SU-DHL-6 (cell line): ENCODE results near the gene KHDRBS1.

Experiments
- H2AFZ ChIP-seq: fragments of 200-600 bp; sonication (generic); 2 replicates; pipeline ENCODE4 v1.6.1; 2014; ENCODE audit warnings: low read depth, mild to moderate bottlenecking, moderate library complexity, mixed read lengths, antibody characterized with exemption, low read length; ENCODE audit not compliant: severe bottlenecking
- H3F3A ChIP-seq: fragments of 200-600 bp; shearing (Covaris generic); 2 replicates; pipeline ENCODE4 v1.6.0; 2016; ENCODE audit warnings: antibody characterized with exemption, mild to moderate bottlenecking; ENCODE audit not compliant: insufficient read depth
- H3K27ac ChIP-seq: fragments of 200-600 bp; sonication (generic); 2 replicates; pipeline ENCODE4 v1.5.1; 2016; ENCODE audit warnings: low read depth, mild to moderate bottlenecking, low read length, moderate library complexity, mixed read lengths
- H3K27me3 ChIP-seq: fragments of 200-600 bp; sonication (generic), shearing (Covaris generic); 2 replicates; pipeline ENCODE4 v1.6.0; 2014; ENCODE audit warnings: mild to moderate bottlenecking, low read length
- H3K36me3 ChIP-seq: fragments of 200-600 bp; sonication (generic); 2 replicates; pipeline ENCODE4 v1.6.1; 2014; ENCODE audit warnings: mild to moderate bottlenecking, low read length, mixed read lengths
- H3K4me2 ChIP-seq: fragments of 300-600, 200-600 bp; shearing (Covaris generic), sonication (generic); 2 replicates; pipeline ENCODE4 v1.6.0; 2014; ENCODE audit warnings: low read length, low read depth, mild to moderate bottlenecking; ENCODE audit not compliant: poor library complexity, severe bottlenecking
- H3K4me3 ChIP-seq: fragments of 200-600 bp; sonication (generic); 2 replicates; pipeline ENCODE4 v1.5.1; 2014; ENCODE audit warnings: antibody characterized with exemption, low read length, mild to moderate bottlenecking, mixed read lengths; ENCODE audit not compliant: insufficient read depth, poor library complexity, severe bottlenecking
- H3K79me2 ChIP-seq: fragments of 200-600 bp; sonication (generic); 2 replicates; pipeline ENCODE4 v1.6.1; 2014; ENCODE audit warnings: mild to moderate bottlenecking, low read length, moderate library complexity; ENCODE audit not compliant: insufficient read depth
- H3K9ac ChIP-seq: fragments of 200-600 bp; sonication (generic); 2 replicates; pipeline ENCODE4 v1.7.0; 2014; ENCODE audit warnings: mild to moderate bottlenecking, low read length
- H3K9me2 ChIP-seq: fragments of 200-600 bp; sonication (generic); replicated peaks from 2 replicates; pipeline ENCODE4 v1.6.1; 2014; ENCODE audit warnings: low read length; ENCODE audit not compliant: insufficient read depth
- H3K9me3 ChIP-seq: fragments of 200-600 bp; sonication (generic); 2 replicates; pipeline ENCODE4 v1.6.1; 2014; ENCODE audit warnings: low read length, mixed read lengths; ENCODE audit not compliant: insufficient read depth
- H4K20me1 ChIP-seq: fragments of 200-600 bp; sonication (generic); 2 replicates; pipeline ENCODE4 v1.6.1; 2014; ENCODE audit warnings: low read depth, mild to moderate bottlenecking, antibody characterized with exemption, low read length, moderate library complexity, mixed read lengths
- EZH2phosphoT487 ChIP-seq: fragments of 200-600 bp; sonication (generic), shearing (Covaris generic); conservative IDR thresholded peaks from 2 replicates; pipeline ENCODE4 v1.6.1; 2018; ENCODE audit warnings: mild to moderate bottlenecking, antibody characterized with exemption, low read length, moderate library complexity, mixed read lengths
- TF ChIP-seq, protein P1 (sequence below): fragments of 200-600 bp; sonication (generic); IDR thresholded peaks from one replicate; pipeline ENCODE4 v1.5.1; 2017; ENCODE audit warnings: antibody characterized with exemption, mild to moderate bottlenecking, low read length, moderate library complexity; ENCODE audit not compliant: insufficient read depth, poor library complexity, severe bottlenecking

KHDRBS1 gene

DNA sequence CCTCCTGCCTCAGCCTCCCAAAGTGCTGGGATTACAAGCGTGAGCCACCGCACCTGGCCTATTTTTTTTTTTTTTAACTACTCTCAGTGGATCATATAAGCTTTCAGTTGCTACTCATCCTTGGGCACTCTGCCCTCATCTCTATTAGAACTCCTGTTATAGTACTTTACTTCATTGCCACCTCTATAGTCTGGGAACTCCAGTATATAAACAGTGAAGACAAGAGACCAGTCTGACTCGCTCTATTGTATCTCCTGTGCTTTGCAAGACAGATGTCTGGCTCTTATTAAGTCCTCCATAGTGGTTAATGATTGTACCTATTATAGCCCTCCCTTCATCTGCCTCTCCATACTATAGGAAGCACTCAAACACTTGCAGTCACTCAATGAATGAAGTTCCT is 15.1 kb downstream of the KHDRBS1 start:
- H3K27ac ChIP-seq = no peak overlapping the region
- no peak overlapping the region for H2AFZ ChIP-seq
- H3K4me3 ChIP-seq = no peak overlapping the region
- H3F3A ChIP-seq = peaks cover 9% of the 10 kb centered on the region; the same call in 1 of the 2 replicates
- H3K27me3 ChIP-seq = no peaks in the 10 kb centered on the region
- H3K9me3 ChIP-seq = no peaks in the 10 kb centered on the region
- H3K9ac ChIP-seq = no peak overlapping the region
- peaks cover 36% of the 10 kb centered on the region for H4K20me1 ChIP-seq
- no peak overlapping the region for H3K4me2 ChIP-seq
- no peaks in the 10 kb centered on the region for H3K9me2 ChIP-seq
- H3K36me3 ChIP-seq = peaks cover 39% of the 10 kb centered on the region
- no peak for TF ChIP-seq EZH2phosphoT487
- TF ChIP-seq, protein P1, sequence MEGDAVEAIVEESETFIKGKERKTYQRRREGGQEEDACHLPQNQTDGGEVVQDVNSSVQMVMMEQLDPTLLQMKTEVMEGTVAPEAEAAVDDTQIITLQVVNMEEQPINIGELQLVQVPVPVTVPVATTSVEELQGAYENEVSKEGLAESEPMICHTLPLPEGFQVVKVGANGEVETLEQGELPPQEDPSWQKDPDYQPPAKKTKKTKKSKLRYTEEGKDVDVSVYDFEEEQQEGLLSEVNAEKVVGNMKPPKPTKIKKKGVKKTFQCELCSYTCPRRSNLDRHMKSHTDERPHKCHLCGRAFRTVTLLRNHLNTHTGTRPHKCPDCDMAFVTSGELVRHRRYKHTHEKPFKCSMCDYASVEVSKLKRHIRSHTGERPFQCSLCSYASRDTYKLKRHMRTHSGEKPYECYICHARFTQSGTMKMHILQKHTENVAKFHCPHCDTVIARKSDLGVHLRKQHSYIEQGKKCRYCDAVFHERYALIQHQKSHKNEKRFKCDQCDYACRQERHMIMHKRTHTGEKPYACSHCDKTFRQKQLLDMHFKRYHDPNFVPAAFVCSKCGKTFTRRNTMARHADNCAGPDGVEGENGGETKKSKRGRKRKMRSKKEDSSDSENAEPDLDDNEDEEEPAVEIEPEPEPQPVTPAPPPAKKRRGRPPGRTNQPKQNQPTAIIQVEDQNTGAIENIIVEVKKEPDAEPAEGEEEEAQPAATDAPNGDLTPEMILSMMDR = no peak
- H3K79me2 ChIP-seq = peaks cover 98% of the 10 kb centered on the region

DNA sequence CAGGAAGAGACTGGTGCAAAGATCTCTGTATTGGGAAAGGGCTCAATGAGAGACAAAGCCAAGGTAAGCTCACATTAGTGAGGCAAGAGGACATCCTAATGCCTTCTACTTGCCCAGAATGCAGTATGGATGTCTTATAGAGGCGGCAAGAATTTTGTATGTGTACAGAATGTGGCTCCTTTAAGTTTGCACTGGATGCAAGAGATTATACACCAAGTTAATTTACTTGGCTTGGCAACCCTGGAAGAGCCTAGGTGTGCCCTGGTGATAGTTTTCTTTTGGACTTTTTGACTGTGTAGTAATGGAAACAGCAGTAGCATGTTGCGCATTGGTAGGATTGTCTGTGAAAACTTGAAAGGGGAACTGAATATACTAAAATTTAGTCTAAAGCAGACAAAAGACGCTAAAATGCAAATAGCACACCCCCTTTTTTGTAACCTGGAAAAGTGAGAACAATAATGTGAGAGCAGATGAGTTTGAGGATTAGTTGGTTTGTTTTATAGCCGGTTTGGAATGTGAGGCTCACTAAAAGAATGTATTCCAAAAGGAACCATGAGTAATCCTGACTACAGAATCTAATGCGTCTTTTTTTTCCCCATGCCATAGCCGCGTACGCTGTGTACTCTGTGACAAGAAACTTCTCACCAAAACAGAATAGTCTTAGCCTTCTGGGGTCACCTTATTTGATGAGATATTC is 18.1 kb downstream of the KHDRBS1 start:
- no peaks in the 10 kb centered on the region for H3K27me3 ChIP-seq
- H2AFZ ChIP-seq = no peak overlapping the region
- peaks cover 93% of the 10 kb centered on the region for H3K79me2 ChIP-seq
- no peak overlapping the region for H3K4me2 ChIP-seq
- no peak for TF ChIP-seq EZH2phosphoT487
- TF ChIP-seq, protein P1 = no peak
- peaks cover 16% of the 10 kb centered on the region for H3F3A ChIP-seq
- H3K36me3 ChIP-seq = peaks cover 54% of the 10 kb centered on the region
- no peak overlapping the region for H3K4me3 ChIP-seq
- H3K27ac ChIP-seq = no peak overlapping the region
- H3K9me2 ChIP-seq = no peaks in the 10 kb centered on the region
- H3K9me3 ChIP-seq = no peaks in the 10 kb centered on the region
- H3K9ac ChIP-seq = no peak overlapping the region
- peaks cover 39% of the 10 kb centered on the region for H4K20me1 ChIP-seq

DNA sequence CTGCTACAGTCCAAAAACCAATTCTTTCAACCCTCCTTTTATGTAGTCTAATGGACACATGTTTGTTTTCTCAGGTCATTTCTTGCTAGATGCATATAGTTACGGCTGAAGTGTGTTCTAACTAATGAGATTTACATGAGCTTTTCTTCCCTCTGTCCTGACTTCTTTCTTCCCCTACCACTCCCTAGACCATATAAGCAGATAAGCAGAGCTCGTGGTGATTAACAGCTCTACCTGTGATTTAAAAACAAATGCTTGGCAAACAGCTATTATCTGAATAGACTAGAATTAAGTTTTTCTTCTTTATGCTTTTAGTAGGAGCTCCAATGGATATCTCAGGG is 18.6 kb downstream of the KHDRBS1 start:
- peaks cover 16% of the 10 kb centered on the region for H3F3A ChIP-seq
- H4K20me1 ChIP-seq = peaks cover 39% of the 10 kb centered on the region
- H3K27me3 ChIP-seq = no peaks in the 10 kb centered on the region
- TF ChIP-seq EZH2phosphoT487 = no peak
- TF ChIP-seq, protein P1 = no peak
- no peaks in the 10 kb centered on the region for H3K9me3 ChIP-seq
- no peak overlapping the region for H3K9ac ChIP-seq
- H3K27ac ChIP-seq = no peak overlapping the region
- H3K9me2 ChIP-seq = no peaks in the 10 kb centered on the region
- H3K79me2 ChIP-seq = peaks cover 91% of the 10 kb centered on the region
- no peak overlapping the region for H2AFZ ChIP-seq
- peaks cover 58% of the 10 kb centered on the region for H3K36me3 ChIP-seq
- no peak overlapping the region for H3K4me2 ChIP-seq
- H3K4me3 ChIP-seq = no peak overlapping the region
